ENCODE data around the gene STAM. TPM values are rescaled to one million over a fixed set of nuclear protein-coding genes. Genes with fewer than 3 reads are reported as not detected.

STAM gene
- total RNA-seq, 1 experiment from 2014 or later = 29.3 TPM

DNA sequence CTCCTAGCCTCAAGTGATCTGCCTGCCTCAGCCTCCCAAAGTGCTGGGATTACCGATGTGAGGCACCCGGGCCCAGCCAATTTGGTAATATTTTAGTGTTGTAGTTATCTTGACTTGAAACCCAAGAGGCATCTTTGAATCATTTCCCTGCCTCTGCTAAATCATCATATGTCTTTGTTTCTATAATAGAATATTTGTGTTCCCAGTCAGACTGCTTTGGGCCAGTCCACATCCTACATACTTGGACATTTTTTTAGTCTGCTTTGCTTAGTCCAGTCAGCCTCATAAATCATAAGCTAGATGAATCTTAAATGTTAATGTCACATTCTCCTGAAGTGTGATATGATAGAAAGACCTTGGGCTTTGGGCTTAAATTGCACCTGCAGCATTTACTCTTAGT, 5.9 kb downstream of the STAM start:
- Histone ChIP-seq H3K14ac (ENCODE audit: insufficient read depth, low read length) (no peak overlapping the region), H3K79me1 (ENCODE audit: insufficient read depth, low read depth, low read length, poor library complexity, severe bottlenecking) (peaks cover 11% of the 10 kb centered on the region), H3K79me2 (ENCODE audit: insufficient read depth, low read length) (peaks cover 37% of the 10 kb centered on the region), H3K23ac (ENCODE audit: insufficient read length, low read depth, low read length) (no peak overlapping the region), H3K23me2 (ENCODE audit: insufficient read length, low read depth, low read length, poor library complexity, severe bottlenecking) (peaks cover 1% of the 10 kb centered on the region), H2BK5ac (ENCODE audit: insufficient read length, low read length) (no peak overlapping the region), H3T11ph (ENCODE audit: low read length) (no peak overlapping the region), H3K27ac (ENCODE audit: insufficient read length, low read depth, low read length) (peak overlapping the region; percentile 51), H3K18ac (ENCODE audit: insufficient read length, low read depth, low read length) (no peak overlapping the region), H2BK120ac (ENCODE audit: low read depth, low read length, poor library complexity, severe bottlenecking) (no peak overlapping the region), H3K4ac (ENCODE audit: low read depth, low read length) (no peak overlapping the region; the same call in 1 of the 2 replicates), H2BK12ac (ENCODE audit: insufficient read length, low read depth, low read length) (no peak overlapping the region), H3K9ac (ENCODE audit: extremely low read depth, insufficient read length, low read length) (no peak overlapping the region), H4K5ac (ENCODE audit: insufficient read length, low read depth, low read length) (no peak overlapping the region), H4K8ac (replicated peaks; ENCODE audit: insufficient read length, low read depth, low read length) (no peak overlapping the region), H4K20me1 (ENCODE audit: control insufficient read depth, insufficient read depth, insufficient read length) (no peaks in the 10 kb centered on the region), H2AFZ (ENCODE audit: low read length) (no peak overlapping the region), H3K27me3 (ENCODE audit: insufficient read depth, low read length) (no peaks in the 10 kb centered on the region), H3K9me3 (ENCODE audit: control insufficient read depth, low read depth, low read length) (peaks cover 13% of the 10 kb centered on the region), H2BK20ac (ENCODE audit: low read depth, low read length, poor library complexity, severe bottlenecking) (no peak overlapping the region), H3K56ac (ENCODE audit: insufficient read length, low read depth, low read length) (no peak overlapping the region), H3K4me2 (ENCODE audit: insufficient read depth, insufficient read length, low read length) (no peak overlapping the region), H2BK15ac (ENCODE audit: low read depth, low read length) (no peak overlapping the region), H3K4me1 (ENCODE audit: insufficient read depth, low read length) (peaks cover 3% of the 10 kb centered on the region; the same call in 1 of the 2 replicates), H2AK5ac (ENCODE audit: insufficient read length, low read length) (no peak overlapping the region), H4K91ac (ENCODE audit: insufficient read length, low read depth, low read length) (no peak overlapping the region)
- H3K36me3 Mint-ChIP-seq (ENCODE audit: insufficient read depth in 1 of 3, low read depth in 3 of 3) = peaks cover 30 to 39% (median 34%) of the 10 kb centered on the region in 3 experiments
- DNase-seq = no peak
- H3K27ac Mint-ChIP-seq = 0 out of 7 replicates have a peak overlapping the region, but pooled peaks of 1 of the 3 experiments have one; percentile 47
- no peak overlapping the region for H3K4me3 Mint-ChIP-seq
- peaks cover 15 to 27% of the 10 kb centered on the region in 2 experiments for H3K9me3 Mint-ChIP-seq
- no peaks in the 10 kb centered on the region for H3K27me3 Mint-ChIP-seq (ENCODE audit: low read depth)
- peaks cover 29 to 45% of the 10 kb centered on the region in 2 experiments for H3K4me1 Mint-ChIP-seq
- TF ChIP-seq, protein P1, sequence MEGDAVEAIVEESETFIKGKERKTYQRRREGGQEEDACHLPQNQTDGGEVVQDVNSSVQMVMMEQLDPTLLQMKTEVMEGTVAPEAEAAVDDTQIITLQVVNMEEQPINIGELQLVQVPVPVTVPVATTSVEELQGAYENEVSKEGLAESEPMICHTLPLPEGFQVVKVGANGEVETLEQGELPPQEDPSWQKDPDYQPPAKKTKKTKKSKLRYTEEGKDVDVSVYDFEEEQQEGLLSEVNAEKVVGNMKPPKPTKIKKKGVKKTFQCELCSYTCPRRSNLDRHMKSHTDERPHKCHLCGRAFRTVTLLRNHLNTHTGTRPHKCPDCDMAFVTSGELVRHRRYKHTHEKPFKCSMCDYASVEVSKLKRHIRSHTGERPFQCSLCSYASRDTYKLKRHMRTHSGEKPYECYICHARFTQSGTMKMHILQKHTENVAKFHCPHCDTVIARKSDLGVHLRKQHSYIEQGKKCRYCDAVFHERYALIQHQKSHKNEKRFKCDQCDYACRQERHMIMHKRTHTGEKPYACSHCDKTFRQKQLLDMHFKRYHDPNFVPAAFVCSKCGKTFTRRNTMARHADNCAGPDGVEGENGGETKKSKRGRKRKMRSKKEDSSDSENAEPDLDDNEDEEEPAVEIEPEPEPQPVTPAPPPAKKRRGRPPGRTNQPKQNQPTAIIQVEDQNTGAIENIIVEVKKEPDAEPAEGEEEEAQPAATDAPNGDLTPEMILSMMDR (conservative IDR thresholded peaks at IDR 0.05) = no peak
- WGBS (ENCODE audit: extremely low coverage, insufficient read length, low lambda C conversion rate) = no CpG with 5 or more reads among the region's 2 CpGs

All from H9 (cell line).